Mucosa of gallbladder (tissue), 1 donor: ENCODE results near the gene FOXO1. TPM values are rescaled to one million over a fixed set of nuclear protein-coding genes. Genes with fewer than 3 reads are reported as not detected.
"Not testable (repeated sequence)": the region's sequence is repeated elsewhere in the genome, so short reads cannot be mapped to it uniquely, and the experiment has no call there.

Source experiments
- DNase-seq: peaks from one replicate; pipeline ENCODE4 v3.0.0-alpha.2; 2020; ENCODE audit warnings: low spot score
- total RNA-seq: library from RNA; stranded (reverse); gene quantifications from one replicate; pipeline ENCODE4 v1.2.1, GENCODE V29; 2021
- donor health status: DM: no; HTN: no; CAD: no.

Gene FOXO1
- total RNA-seq, result 24.9 TPM

DNA sequence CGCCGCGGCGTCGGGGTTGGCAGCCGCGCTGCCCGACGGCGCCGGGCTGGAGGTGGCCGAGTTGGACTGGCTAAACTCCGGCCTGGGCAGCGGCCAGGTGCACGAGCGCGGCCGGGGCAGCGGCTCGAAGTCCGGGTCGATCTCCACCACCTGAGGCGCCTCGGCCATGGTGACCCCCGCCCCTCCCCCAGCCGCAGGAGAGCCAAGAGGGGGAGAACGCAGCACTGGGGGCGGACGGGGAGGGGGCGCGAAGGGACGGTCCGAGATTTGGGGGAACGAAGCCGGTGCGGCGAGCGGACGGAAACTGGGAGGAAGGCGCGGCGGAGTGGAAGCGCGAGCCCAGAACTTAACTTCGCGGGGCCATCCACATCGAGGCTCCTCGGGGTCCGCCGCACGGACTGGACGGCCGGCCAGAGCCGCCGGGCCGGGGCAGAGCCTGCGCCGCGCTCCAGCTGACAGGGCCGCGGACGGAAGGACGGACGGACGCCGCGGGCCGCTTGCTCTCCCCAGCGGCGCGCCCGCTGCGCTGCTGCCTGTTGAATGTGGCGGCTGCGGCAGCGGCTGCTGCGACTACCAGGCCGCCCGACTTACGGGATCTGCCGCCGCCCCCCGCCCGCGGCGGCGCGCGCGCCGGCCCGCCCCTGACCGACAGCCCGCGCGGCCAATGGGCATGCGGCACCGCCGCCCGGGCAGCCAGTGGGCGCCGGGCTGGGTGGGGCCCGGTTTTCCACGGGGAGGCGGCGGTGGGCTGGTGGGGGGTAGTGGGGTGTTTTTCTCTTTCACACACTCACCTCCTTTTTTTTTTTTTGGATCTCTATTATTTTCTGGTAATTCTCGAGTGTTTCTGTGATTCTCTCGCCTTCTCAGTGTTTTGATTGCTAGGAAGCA lies at the start of gene FOXO1:
Gene FOXO1 (minus strand): TSS at position 597 of the 888 bp plus-strand sequence. CDS start 429 bp downstream, at position 168.
- peak; percentile 92 for DNase-seq

- not testable (repeated sequence) for DNase-seq
Observed at GRCh38 chr13:40714433-40714832, 48.0 kb upstream of the FOXO1 start.

GRCh38 chr13:40706439-40706838 lies 40.0 kb upstream of the FOXO1 start:
- DNase-seq, result no peak

DNA sequence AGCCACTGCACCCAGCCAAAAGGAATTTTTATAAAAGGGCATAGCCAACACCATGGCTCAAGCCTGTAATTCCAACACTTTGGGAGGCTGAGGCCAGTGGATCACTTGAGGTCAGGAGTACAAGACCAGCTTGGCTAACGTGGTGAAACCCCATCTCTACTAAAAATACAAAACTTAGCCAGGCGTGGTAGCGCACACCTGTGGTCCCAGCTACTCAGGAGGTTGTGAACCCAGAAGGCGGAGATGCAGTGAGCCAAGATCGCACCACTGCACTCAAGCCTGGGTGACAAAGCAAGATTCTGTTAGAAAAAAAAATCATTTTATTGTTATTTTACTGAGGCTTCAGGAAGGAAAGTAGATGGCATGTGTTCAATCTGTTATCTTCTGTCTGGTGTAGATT lies 31.3 kb upstream of the FOXO1 start:
- no peak for DNase-seq

GRCh38 chr13:40694426-40694825 lies 28.0 kb upstream of the FOXO1 start:
- DNase-seq, result no peak

DNA sequence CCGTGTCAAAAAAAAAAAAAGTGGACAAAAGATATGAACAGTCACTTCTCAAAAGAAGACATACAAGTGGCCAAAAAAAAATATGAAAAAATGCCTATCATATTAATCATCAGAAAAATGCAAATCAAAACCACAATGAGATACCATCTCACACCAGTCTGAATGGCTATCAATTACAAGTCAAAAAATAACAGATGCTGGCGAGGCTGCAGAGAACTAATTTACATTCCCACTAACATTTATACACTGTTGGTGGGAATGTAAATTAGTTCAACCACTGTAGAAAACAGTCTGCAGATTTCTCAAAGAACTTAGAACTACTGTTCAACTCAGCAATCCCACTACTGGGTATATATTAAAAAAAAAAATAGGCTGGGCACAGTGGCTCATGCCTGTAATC lies 26.5 kb upstream of the FOXO1 start:
- DNase-seq, result no peak

GRCh38 chr13:40688781-40689180 lies 22.3 kb upstream of the FOXO1 start:
- DNase-seq, result no peak

GRCh38 chr13:40682449-40683240 lies 16.2 kb upstream of the FOXO1 start:
- no peak for DNase-seq

DNA sequence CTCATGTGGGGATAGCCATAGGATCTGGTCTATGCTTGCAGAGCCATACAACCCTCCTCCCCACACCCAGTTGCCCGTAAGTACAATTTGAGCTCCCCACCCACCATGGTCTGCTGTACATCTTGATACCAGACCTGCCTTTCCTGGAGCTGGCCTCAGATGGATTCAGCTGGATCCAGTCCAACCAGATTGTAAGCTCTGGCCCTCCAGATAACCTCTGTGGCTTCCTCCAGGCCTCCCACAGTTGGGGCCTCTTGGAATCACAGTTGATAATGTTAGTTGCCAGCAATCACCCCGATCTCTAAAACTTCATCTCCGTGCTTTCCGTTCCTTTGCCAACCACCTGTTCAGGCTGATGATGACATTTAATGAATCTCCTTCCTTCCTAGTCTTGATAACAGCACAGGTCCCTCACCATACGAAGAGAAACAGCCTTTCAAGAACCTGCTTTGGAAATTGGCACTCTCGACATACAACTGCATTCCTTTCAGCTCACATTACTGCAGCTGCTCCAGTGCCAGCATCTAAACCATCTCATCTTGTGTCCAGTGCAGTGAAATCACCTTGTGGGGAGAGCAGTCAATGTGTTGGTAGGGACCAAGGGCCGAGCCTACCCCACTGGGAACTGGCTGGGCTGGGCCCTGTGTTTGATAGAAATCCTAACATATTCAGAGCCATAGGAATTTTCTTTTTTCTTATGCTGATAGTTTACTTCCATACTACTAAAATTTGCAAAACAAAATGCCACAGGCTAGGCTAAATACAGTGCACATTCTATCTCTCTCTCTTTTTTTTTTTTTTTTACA lies 15.1 kb upstream of the FOXO1 start:
- DNase-seq, result no peak

GRCh38 chr13:40680659-40681323 lies 14.3 kb upstream of the FOXO1 start:
- no peak for DNase-seq

DNA sequence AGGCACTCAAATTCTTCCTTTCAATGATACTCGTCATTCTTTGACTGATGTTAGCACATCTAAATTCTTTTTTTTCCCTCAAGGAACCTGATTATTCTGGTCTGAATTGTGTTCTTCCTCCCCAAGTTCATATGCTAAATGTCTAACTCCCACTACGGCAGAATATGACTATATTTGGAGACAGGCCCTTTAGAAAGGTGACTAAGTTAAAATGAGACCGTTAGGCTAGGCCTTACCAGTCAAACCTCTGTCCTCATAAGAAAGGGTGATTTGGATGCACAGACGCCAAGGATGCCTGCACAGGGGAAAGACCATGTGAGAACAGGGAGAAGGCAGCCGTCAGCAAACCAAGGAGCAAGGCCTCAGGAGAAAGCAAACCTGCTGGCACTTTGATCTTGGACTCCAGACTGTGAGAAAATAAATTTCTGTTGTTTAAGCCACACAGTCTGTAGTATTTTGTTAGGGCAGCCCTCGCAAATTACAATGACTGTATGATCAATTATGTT lies 13.1 kb upstream of the FOXO1 start:
- DNase-seq, result no peak

DNA sequence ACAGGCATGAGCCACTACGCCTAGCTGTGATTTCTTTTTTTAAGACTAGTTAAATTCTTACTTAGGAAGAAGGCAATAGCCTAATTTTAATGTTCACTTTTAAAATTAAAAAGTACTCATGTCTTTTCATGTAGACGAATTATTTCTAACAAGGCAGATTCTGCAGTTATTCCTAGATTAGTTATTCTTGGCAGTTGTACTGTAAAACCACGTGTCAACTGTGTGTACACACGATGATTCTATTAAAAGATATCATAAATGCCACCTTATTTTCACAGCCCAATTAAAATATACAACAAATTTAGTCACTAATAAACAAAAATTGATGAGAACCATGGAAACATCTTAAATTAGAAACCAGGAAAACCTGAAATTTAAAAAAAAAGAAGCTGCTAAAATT lies 10.6 kb upstream of the FOXO1 start:
- DNase-seq, result no peak

DNA sequence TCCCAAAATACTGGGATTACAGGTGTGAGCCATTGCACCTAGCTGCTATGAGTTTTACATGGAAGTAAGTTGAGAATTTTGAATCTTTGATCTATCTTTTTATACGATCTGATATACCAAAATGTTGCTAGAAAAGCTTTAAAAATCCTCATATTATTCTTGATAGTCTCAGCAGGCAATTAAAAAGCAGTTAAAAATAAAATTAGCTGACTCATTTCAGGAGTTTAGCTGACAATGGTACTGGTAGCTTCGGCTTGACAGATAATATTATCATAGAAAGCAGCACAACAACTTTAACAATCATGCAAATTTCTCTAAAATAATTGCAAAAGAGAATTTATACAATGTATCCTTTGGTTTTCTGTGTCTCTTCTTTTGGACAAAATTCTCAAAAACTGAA lies 9.6 kb upstream of the FOXO1 start:
- DNase-seq, result no peak

GRCh38 chr13:40673414-40673813 lies 7.0 kb upstream of the FOXO1 start:
- DNase-seq, result no peak

- DNase-seq, result no peak
Observed at GRCh38 chr13:40672765-40673397, 6.4 kb upstream of the FOXO1 start.

DNA sequence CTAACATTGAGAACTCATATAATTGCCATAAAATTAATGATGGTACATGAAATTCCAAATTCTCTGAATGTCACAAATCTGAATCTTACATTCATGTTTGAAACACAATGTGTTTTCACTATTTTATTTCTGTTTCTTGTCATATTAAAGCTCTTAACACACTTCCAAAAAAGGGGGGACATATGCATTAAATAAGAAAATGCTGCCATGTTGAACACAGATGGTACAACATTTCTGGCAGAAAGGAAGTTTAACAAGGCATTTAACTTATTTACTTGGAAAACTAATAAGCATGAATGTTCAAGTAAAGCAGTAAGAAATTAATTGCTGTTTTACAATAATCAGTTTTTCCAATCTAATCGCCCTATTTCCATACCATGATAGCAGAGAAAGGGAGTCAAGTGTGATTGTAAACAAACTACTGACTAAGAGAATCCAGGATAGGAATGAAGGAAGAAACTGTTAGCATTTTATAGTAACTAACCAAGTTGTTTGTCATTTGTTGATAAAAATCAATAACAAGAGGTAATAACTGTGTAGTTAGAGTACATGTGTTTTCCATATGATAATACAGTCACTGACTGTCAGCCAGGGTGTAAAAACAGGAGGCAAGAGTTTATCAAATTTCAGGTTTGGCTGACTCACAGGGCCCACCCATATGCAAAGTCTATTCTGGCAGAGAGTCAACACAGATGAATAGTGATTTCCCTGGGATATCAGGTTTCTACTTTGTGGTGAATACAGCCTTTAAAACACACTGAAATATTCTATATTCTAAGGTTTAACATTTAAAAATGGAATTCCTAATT lies 5.7 kb upstream of the FOXO1 start:
- no peak for DNase-seq

DNA sequence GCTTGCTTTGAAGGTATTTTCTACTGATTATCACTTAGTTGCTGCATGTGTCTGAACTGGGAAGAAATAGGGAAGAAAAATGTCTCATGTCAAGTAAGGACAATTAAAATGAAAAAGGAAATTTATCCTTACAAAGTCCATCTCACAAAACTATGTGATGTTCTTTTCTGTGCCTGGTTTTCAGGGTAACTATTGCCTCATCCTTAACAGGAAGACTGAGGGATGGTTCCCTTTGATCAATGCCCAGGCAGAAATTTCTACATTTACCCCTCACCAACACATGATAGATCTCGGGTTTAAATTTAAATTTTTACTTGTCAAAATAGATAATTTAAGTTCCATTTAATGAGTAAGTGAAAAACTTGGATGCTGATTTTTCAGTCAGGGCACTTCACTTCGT lies 3.9 kb upstream of the FOXO1 start:
- no peak for DNase-seq

GRCh38 chr13:40668335-40668734 lies 1.9 kb upstream of the FOXO1 start:
- DNase-seq, result peak; percentile 23

GRCh38 chr13:40667622-40667978 lies 1.2 kb upstream of the FOXO1 start:
- no peak for DNase-seq
